KMS-11 (cell line): ENCODE data around the gene RNF112.
A peak's percentile ranks its signal among the peaks of the same experiment; 100 is the strongest.

Experiments used
- H2AFZ ChIP-seq: fragments of 200-600 bp; sonication (generic); 2 replicates; pipeline ENCODE4 v1.6.1; 2016; ENCODE audit warnings: antibody characterized with exemption, mixed run types, low read depth
- H3K27ac ChIP-seq: fragments of 200-600 bp; sonication (generic); 2 replicates; pipeline ENCODE4 v1.6.1; 2016; ENCODE audit warnings: mild to moderate bottlenecking, mixed run types
- H3K27me3 ChIP-seq: fragments of 200-600 bp; sonication (generic); 2 replicates; pipeline ENCODE4 v1.6.1; 2017; ENCODE audit warnings: mild to moderate bottlenecking, low read depth, mixed run types, moderate library complexity; ENCODE audit not compliant: insufficient read depth
- H3K36me3 ChIP-seq: fragments of 200-600 bp; sonication (generic); 2 replicates; pipeline ENCODE4 v1.6.1; 2017; ENCODE audit warnings: mild to moderate bottlenecking, mixed run types; ENCODE audit not compliant: insufficient read depth
- H3K4me1 ChIP-seq: fragments of 200-600 bp; sonication (generic); 2 replicates; pipeline ENCODE4 v1.6.1; 2016; ENCODE audit warnings: mild to moderate bottlenecking, low read depth, mixed run types; ENCODE audit not compliant: poor library complexity, severe bottlenecking
- H3K4me2 ChIP-seq: fragments of 200-600 bp; sonication (generic); 2 replicates; pipeline ENCODE4 v1.7.0; 2016; ENCODE audit warnings: mild to moderate bottlenecking, mixed run types
- H3K4me3 ChIP-seq: fragments of 200-600 bp; sonication (generic); IDR thresholded peaks from 2 replicates; pipeline ENCODE4 v1.6.1; 2017; ENCODE audit warnings: low read depth, low read length, mixed read lengths; ENCODE audit not compliant: insufficient read depth
- H3K79me2 ChIP-seq: fragments of 200-600 bp; sonication (generic); 2 replicates; pipeline ENCODE4 v1.6.1; 2016; ENCODE audit warnings: low read depth, mixed run types; ENCODE audit not compliant: insufficient read depth
- H3K9ac ChIP-seq: fragments of 200-600 bp; sonication (generic); 2 replicates; pipeline ENCODE4 v1.6.1; 2016; ENCODE audit warnings: mild to moderate bottlenecking, mixed run types
- H4K20me1 ChIP-seq: fragments of 200-600 bp; sonication (generic); 2 replicates; pipeline ENCODE4 v1.6.1; 2016; ENCODE audit warnings: mild to moderate bottlenecking, mixed run types; ENCODE audit not compliant: insufficient read depth
- TF ChIP-seq, protein P1 (sequence below): fragments of 200-600 bp; sonication (generic); conservative IDR thresholded peaks from 2 replicates; pipeline ENCODE4 v1.6.1; 2017; ENCODE audit warnings: low read depth, mild to moderate bottlenecking, antibody characterized with exemption, low read length, moderate library complexity, mixed read lengths

RNF112 gene

DNA sequence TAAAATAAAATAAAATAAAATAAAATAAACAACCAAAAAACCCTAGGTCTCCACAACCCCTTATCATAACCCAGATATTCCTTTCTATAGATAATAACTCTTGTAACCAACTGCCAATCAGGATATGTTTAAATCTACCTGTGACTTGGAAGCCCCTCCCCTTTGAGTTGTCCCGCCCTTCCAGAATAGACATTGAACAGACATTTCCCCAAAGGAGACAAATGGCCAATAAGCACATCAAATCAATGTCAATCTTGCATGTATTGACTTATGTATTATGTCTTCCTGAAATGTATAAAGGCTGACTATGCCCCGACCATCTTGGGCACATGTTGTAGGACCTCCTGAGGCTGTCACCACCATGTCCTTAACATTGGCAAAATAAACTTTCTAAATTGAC is 34.2 kb upstream of the RNF112 start:
- TF ChIP-seq, protein P1, sequence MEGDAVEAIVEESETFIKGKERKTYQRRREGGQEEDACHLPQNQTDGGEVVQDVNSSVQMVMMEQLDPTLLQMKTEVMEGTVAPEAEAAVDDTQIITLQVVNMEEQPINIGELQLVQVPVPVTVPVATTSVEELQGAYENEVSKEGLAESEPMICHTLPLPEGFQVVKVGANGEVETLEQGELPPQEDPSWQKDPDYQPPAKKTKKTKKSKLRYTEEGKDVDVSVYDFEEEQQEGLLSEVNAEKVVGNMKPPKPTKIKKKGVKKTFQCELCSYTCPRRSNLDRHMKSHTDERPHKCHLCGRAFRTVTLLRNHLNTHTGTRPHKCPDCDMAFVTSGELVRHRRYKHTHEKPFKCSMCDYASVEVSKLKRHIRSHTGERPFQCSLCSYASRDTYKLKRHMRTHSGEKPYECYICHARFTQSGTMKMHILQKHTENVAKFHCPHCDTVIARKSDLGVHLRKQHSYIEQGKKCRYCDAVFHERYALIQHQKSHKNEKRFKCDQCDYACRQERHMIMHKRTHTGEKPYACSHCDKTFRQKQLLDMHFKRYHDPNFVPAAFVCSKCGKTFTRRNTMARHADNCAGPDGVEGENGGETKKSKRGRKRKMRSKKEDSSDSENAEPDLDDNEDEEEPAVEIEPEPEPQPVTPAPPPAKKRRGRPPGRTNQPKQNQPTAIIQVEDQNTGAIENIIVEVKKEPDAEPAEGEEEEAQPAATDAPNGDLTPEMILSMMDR = no peak
- Histone ChIP-seq H2AFZ (peak overlapping the region; percentile 77), H3K27ac (peak overlapping the region; percentile 72; the same call in 1 of the 2 replicates), H3K79me2 (no peaks in the 10 kb centered on the region), H3K9ac (peak overlapping the region; percentile 62; the same call in 1 of the 2 replicates), H4K20me1 (no peaks in the 10 kb centered on the region), H3K36me3 (no peaks in the 10 kb centered on the region), H3K4me2 (peak overlapping the region; percentile 86), H3K4me1 (peaks cover 8% of the 10 kb centered on the region), H3K27me3 (no peaks in the 10 kb centered on the region), H3K4me3 (no peak overlapping the region)

DNA sequence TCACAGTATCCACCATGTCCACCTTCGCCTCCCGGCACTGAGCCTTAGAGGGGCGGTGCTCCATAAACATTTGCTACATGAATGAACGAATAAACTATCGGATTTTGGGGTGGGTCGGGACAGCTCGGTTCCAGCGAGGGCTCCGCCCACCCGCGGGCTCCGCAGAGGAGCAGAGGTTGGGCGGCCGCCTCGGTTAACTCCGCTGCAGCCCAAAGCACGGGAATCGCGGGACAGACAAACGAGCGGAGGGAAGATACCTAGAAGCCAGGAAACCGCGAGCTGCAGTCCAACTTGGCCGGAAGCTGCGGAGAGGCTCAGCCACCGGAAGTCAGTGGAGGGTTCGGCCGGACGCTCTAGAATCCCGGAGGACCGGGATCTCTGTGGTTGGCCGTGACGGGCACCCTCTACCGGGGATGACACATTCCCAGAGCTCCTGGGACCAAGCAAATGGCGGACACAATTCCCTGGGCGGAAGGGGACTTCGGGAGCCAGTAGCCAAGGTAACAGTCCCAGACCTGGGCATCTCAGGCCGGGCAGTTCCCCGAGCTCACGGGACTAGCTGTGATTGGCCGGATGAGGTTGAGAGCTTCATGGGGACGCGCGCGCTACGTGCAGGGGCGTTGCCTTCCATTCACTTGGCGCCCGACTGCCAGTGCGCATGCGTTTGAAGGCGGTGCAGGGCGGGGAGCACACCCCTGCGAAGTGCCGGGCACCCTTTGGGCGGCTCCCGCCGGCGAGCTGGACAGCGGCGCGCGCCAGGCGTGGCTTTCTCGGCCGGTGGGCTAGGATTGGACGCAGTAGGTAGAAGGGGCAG is 33.2 kb upstream of the RNF112 start:
- Histone ChIP-seq H3K4me1 (peaks cover 8% of the 10 kb centered on the region), H3K27me3 (no peaks in the 10 kb centered on the region), H3K79me2 (no peaks in the 10 kb centered on the region), H3K9ac (peak overlapping the region; percentile 62; the same call in 1 of the 2 replicates), H3K27ac (peak overlapping the region; percentile 72), H3K36me3 (no peaks in the 10 kb centered on the region), H4K20me1 (no peaks in the 10 kb centered on the region), H3K4me3 (no peak overlapping the region), H2AFZ (peak overlapping the region; percentile 77), H3K4me2 (peak overlapping the region; percentile 86)
- TF ChIP-seq, protein P1 = no peak

DNA sequence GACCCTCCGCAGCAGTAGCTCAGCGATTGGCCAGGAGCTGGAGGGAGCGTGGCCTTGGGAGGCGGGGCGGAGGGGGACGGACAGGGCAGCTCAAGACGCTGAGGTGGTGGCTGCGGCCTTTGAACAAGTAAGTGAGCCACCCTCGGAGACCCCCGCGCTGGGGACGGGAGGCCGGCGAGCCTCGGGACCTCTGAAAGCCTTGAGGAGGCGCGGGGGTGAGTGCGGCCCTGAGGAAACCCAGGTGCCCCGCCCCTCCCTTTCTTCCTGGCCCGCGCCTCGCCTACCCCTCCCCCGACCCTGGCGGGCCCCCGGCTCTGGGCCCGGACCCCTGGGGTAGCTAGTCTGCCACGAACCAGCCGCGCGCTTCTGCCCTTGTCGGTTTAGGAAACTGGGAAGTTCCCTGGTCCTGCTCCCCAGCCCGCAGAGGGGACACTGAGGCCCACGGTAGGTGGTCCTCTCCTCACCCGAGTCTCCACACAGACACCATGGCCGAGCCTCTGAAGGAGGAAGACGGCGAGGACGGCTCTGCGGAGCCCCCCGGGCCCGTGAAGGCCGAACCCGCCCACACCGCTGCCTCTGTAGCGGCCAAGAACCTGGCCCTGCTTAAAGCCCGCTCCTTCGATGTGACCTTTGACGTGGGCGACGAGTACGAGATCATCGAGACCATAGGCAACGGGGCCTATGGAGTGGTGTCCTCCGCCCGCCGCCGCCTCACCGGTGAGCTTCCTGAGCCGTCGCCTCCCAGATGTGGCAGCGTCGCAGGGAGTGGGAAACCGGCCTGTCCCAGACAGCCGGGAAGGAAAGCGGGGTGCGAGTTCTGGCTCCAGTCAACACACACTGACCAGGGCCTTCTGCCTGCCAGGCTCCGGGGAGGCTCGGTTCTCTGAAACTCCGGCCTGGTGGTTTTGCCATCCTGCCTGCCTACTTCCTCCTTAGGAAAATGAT is 32.3 kb upstream of the RNF112 start, which contains the start of gene MAPK7:
Gene MAPK7 (plus strand): TSS at position 83 of the 945 bp plus-strand sequence. CDS start 403 bp downstream, at position 486.
- H4K20me1 ChIP-seq = no peaks in the 10 kb centered on the region
- H3K36me3 ChIP-seq = no peaks in the 10 kb centered on the region
- H3K79me2 ChIP-seq = no peaks in the 10 kb centered on the region
- no peak within 1 kb of the TSS for H3K4me3 ChIP-seq
- H3K27ac ChIP-seq = peak within 1 kb of the TSS; percentile 72
- TF ChIP-seq, protein P1 = no peak
- peak within 1 kb of the TSS; percentile 77 for H2AFZ ChIP-seq
- no peaks in the 10 kb centered on the region for H3K27me3 ChIP-seq
- peak within 1 kb of the TSS; percentile 86 for H3K4me2 ChIP-seq
- peak within 1 kb of the TSS; percentile 62; the same call in 1 of the 2 replicates for H3K9ac ChIP-seq
- H3K4me1 ChIP-seq = peaks cover 8% of the 10 kb centered on the region

DNA sequence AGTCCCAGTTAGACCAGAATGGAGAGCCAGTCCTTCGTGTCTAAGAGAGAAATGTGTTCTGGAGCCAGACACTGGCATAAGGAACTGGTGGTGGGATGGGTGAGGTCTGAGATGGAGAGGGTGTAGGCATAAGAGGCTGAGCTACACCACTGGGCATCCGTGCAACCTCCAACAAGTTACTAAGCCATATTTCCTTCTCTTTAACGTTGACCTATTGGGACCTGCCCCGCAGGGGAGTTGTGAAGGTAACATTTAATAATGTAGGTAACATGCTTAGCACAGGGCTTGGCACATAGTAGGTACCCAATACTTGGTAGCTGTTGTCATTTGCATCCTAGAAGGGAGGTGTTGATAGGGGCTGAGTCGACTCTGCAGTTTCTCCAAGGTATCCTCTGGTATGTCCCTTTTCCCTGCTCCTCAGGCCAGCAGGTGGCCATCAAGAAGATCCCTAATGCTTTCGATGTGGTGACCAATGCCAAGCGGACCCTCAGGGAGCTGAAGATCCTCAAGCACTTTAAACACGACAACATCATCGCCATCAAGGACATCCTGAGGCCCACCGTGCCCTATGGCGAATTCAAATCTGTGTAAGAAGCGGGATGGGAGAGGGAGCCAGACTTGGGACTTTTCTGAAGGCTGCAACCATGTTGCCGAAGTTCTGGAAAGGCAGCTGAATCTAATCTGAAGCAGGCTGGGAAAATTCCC is 31.5 kb upstream of the RNF112 start:
- Histone ChIP-seq H3K36me3 (no peaks in the 10 kb centered on the region), H2AFZ (no peak overlapping the region)
- TF ChIP-seq, protein P1 = no peak

More for the DNA sequence above, 31.5 kb upstream of the RNF112 start:
- no peaks in the 10 kb centered on the region for H4K20me1 ChIP-seq
- H3K4me2 ChIP-seq = peak overlapping the region; percentile 74; the same call in 1 of the 2 replicates
- H3K27ac ChIP-seq = no peak overlapping the region
- no peaks in the 10 kb centered on the region for H3K27me3 ChIP-seq
- no peak overlapping the region for H3K4me3 ChIP-seq
- no peak overlapping the region for H3K9ac ChIP-seq
- no peaks in the 10 kb centered on the region for H3K79me2 ChIP-seq
- peaks cover 8% of the 10 kb centered on the region for H3K4me1 ChIP-seq
